ENCODE results near the gene RIPOR1. TPM values are rescaled to one million over a fixed set of nuclear protein-coding genes. Genes with fewer than 3 reads are reported as not detected.
A peak's percentile ranks its signal among the peaks of the same experiment; 100 is the strongest.

The RIPOR1 gene
- total RNA-seq, 1 donor from 2014 or later: 116 TPM

- H3K27ac Mint-ChIP-seq (ENCODE audit: unreplicated experiment): peak overlapping the region; percentile 62
- H3K36me3 ChIP-seq (ENCODE audit: insufficient read depth, low read length): no peaks in the 10 kb centered on the region
- peak overlapping the region; percentile 54 for H3K4me3 Mint-ChIP-seq (ENCODE audit: unreplicated experiment)
- peak; percentile 82 for DNase-seq (ENCODE audit: low read depth)
- peaks cover 4% of the 10 kb centered on the region for H3K9me3 Mint-ChIP-seq (ENCODE audit: unreplicated experiment)
- no peak for FAIRE-seq
- TF ChIP-seq CTCF (IDR thresholded peaks at IDR 0.05; ENCODE audit: insufficient read depth, low read depth, low read length) (no peak), EZH2 (IDR thresholded peaks at IDR 0.05; ENCODE audit: insufficient read depth, low read length) (no peak)
- H3K36me3 Mint-ChIP-seq (ENCODE audit: low read depth, unreplicated experiment): peaks cover 3% of the 10 kb centered on the region
- H3K4me2 ChIP-seq (ENCODE audit: low read length): peak overlapping the region; percentile 40
- H3K4me1 ChIP-seq (ENCODE audit: insufficient read depth, low read length): peaks cover 38% of the 10 kb centered on the region
- peaks cover 10% of the 10 kb centered on the region for H4K20me1 ChIP-seq (ENCODE audit: insufficient read depth, low read length)
- peaks cover 24% of the 10 kb centered on the region for H3K79me2 ChIP-seq (ENCODE audit: insufficient read depth, low read length)
- H3K27me3 ChIP-seq (ENCODE audit: insufficient read depth, low read length): no peaks in the 10 kb centered on the region
- peak overlapping the region; percentile 8 for H3K27ac ChIP-seq (ENCODE audit: low read depth, low read length)
- H2AFZ ChIP-seq (ENCODE audit: low read depth, low read length): no peak overlapping the region
- H3K9ac ChIP-seq (ENCODE audit: low read length): peak overlapping the region; percentile 36
- no peaks in the 10 kb centered on the region for H3K9me3 ChIP-seq (ENCODE audit: insufficient read depth, low read depth, low read length)
- no peak overlapping the region for H3K4me3 ChIP-seq (ENCODE audit: insufficient read depth, low read depth, low read length)
- H3K27me3 Mint-ChIP-seq (ENCODE audit: low read depth, unreplicated experiment): peaks cover 16% of the 10 kb centered on the region
- H3K4me1 Mint-ChIP-seq (ENCODE audit: low read depth, unreplicated experiment): peaks cover 24% of the 10 kb centered on the region
Observed at GRCh38 chr16:67526149-67526791, 2.4 kb upstream of the RIPOR1 start.

DNA sequence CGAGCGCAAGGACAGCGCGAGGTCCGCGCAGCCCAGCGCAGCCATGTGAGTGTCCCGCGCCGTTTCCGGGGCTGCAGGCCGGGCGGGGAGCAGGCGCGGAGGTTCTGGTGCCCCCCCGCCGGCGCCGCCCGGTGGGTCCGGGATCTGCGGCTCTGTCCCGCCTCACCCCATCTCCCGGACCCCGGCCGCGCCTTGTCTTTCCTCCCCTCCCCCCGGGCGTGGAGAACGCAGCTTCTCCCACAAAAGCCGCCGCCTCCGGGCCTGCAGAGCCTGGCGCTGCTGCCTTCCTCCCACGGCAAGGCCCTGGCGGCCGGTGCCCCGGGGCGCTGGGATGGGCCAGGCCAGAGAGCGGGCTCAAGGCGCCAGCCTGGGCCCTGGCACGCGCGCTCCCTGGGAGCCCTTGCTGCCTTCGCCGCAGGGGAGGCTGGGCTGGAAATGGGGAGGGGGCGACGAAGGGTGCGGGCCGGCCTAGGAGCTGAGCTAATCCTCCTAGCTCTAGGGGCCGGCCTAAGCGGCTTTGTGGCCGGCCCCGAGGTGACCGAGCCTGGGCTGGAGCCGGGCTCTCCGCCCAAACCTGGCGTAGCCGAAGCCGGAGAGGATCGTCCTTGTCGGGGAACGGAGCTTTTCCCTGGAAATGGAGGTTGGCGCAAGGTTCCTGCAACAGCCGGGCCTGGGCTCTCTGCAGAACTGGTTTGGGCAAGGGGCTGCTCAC is 397 bp downstream of the RIPOR1 start:
- peak overlapping the region; percentile 84 for H3K27ac ChIP-seq (ENCODE audit: low read depth, low read length)
- H3K27ac Mint-ChIP-seq (ENCODE audit: unreplicated experiment): peak overlapping the region; percentile 94
- TF ChIP-seq EZH2 (IDR thresholded peaks at IDR 0.05; ENCODE audit: insufficient read depth, low read length): no peak
- no peak for TF ChIP-seq CTCF (IDR thresholded peaks at IDR 0.05; ENCODE audit: insufficient read depth, low read depth, low read length)
- peaks cover 33% of the 10 kb centered on the region for H4K20me1 ChIP-seq (ENCODE audit: insufficient read depth, low read length)
- H3K9me3 Mint-ChIP-seq (ENCODE audit: unreplicated experiment): peaks cover 4% of the 10 kb centered on the region
- no peaks in the 10 kb centered on the region for H3K9me3 ChIP-seq (ENCODE audit: insufficient read depth, low read depth, low read length)
- peak overlapping the region; percentile 89 for H3K9ac ChIP-seq (ENCODE audit: low read length)
- peak overlapping the region; percentile 98 for H3K4me2 ChIP-seq (ENCODE audit: low read length)
- H2AFZ ChIP-seq (ENCODE audit: low read depth, low read length): peak overlapping the region; percentile 74
- no peaks in the 10 kb centered on the region for H3K36me3 ChIP-seq (ENCODE audit: insufficient read depth, low read length)
- H3K4me1 ChIP-seq (ENCODE audit: insufficient read depth, low read length): peaks cover 41% of the 10 kb centered on the region
- DNase-seq (ENCODE audit: low read depth) (no peak), FAIRE-seq (no peak)
- H3K79me2 ChIP-seq (ENCODE audit: insufficient read depth, low read length): peaks cover 49% of the 10 kb centered on the region
- H3K4me1 Mint-ChIP-seq (ENCODE audit: low read depth, unreplicated experiment): peaks cover 42% of the 10 kb centered on the region
- H3K27me3 ChIP-seq (ENCODE audit: insufficient read depth, low read length): no peaks in the 10 kb centered on the region
- peak overlapping the region; percentile 71 for H3K4me3 ChIP-seq (ENCODE audit: insufficient read depth, low read depth, low read length)
- H3K4me3 Mint-ChIP-seq (ENCODE audit: unreplicated experiment): peak overlapping the region; percentile 94
- H3K27me3 Mint-ChIP-seq (ENCODE audit: low read depth, unreplicated experiment): peaks cover 12% of the 10 kb centered on the region
- H3K36me3 Mint-ChIP-seq (ENCODE audit: low read depth, unreplicated experiment): peaks cover 5% of the 10 kb centered on the region
